Mucosa of stomach (tissue), 1 donor: ENCODE results near the gene EXD1.
A peak's percentile ranks its signal among the peaks of the same experiment; 100 is the strongest.
"Not testable (repeated sequence)": the region's sequence is repeated elsewhere in the genome, so short reads cannot be mapped to it uniquely, and the experiment has no call there.

Experiments
- H3K27me3 ChIP-seq: one replicate; pipeline ENCODE4 v1.7.0; 2013; ENCODE audit warnings: mild to moderate bottlenecking, low read length; ENCODE audit not compliant: control insufficient read depth, insufficient read depth
- H3K36me3 ChIP-seq: one replicate; pipeline ENCODE4 v1.7.0; 2013; ENCODE audit warnings: low read length; ENCODE audit not compliant: control insufficient read depth, insufficient read depth
- H3K4me1 ChIP-seq: one replicate; pipeline ENCODE4 v1.7.0; 2013; ENCODE audit warnings: mild to moderate bottlenecking, low read length; ENCODE audit not compliant: control insufficient read depth, insufficient read depth
- H3K4me3 ChIP-seq: one replicate; pipeline ENCODE4 v1.7.0; 2013; ENCODE audit warnings: low read length
- H3K9ac ChIP-seq: one replicate; pipeline ENCODE4 v1.7.0; 2013; ENCODE audit warnings: mild to moderate bottlenecking, low read length, moderate library complexity
- H3K9me3 ChIP-seq: one replicate; pipeline ENCODE4 v1.7.0; 2013; ENCODE audit warnings: mild to moderate bottlenecking, low read length, moderate library complexity; ENCODE audit not compliant: control insufficient read depth
- donor health status: Pancreatic carcinoma.

EXD1 gene

GRCh38 chr15:41230650-41231421, at the start of gene EXD1, which contains the start of gene CHP1:
Gene EXD1 (minus strand): TSS chr15:41230757. CDS start chr15:41226575, 4,182 bp downstream.
Gene CHP1 (plus strand): TSS chr15:41231268. CDS start chr15:41231383, 115 bp downstream.
- Histone ChIP-seq H3K9me3 (no peaks in the 10 kb centered on the region), H3K4me1 (peaks cover 18% of the 10 kb centered on the region), H3K27me3 (no peaks in the 10 kb centered on the region), H3K9ac (peak within 1 kb of the TSS; percentile 91), H3K36me3 (no peaks in the 10 kb centered on the region), H3K4me3 (peak within 1 kb of the TSS; percentile 60)

GRCh38 chr15:41279535-41280283, 49.2 kb upstream of the EXD1 start:
- H3K9me3 ChIP-seq, result no peaks in the 10 kb centered on the region
- H3K36me3 ChIP-seq, result peaks cover 12% of the 10 kb centered on the region
- no peaks in the 10 kb centered on the region for H3K27me3 ChIP-seq
- no peak overlapping the region for H3K4me3 ChIP-seq
- H3K4me1 ChIP-seq, result peaks cover 13% of the 10 kb centered on the region
- no peak overlapping the region for H3K9ac ChIP-seq

- Histone ChIP-seq H3K4me3 (no peak overlapping the region), H3K4me1 (peaks cover 12% of the 10 kb centered on the region), H3K9me3 (no peaks in the 10 kb centered on the region), H3K9ac (no peak overlapping the region), H3K36me3 (peaks cover 12% of the 10 kb centered on the region), H3K27me3 (no peaks in the 10 kb centered on the region)
Observed at GRCh38 chr15:41278319-41278718, 47.8 kb upstream of the EXD1 start.

- H3K4me1 ChIP-seq, result peaks cover 10% of the 10 kb centered on the region
- no peak overlapping the region for H3K4me3 ChIP-seq
- no peak overlapping the region for H3K9ac ChIP-seq
- peaks cover 12% of the 10 kb centered on the region for H3K36me3 ChIP-seq
- no peaks in the 10 kb centered on the region for H3K27me3 ChIP-seq
- no peaks in the 10 kb centered on the region for H3K9me3 ChIP-seq
Observed at GRCh38 chr15:41276831-41277230, 46.3 kb upstream of the EXD1 start.

GRCh38 chr15:41269887-41270286, 39.3 kb upstream of the EXD1 start:
- Histone ChIP-seq H3K36me3 (no peaks in the 10 kb centered on the region), H3K4me3 (no peak overlapping the region), H3K9me3 (no peaks in the 10 kb centered on the region), H3K9ac (no peak overlapping the region), H3K4me1 (no peaks in the 10 kb centered on the region), H3K27me3 (no peaks in the 10 kb centered on the region)

- no peak overlapping the region for H3K9ac ChIP-seq
- no peaks in the 10 kb centered on the region for H3K9me3 ChIP-seq
- no peaks in the 10 kb centered on the region for H3K36me3 ChIP-seq
- no peak overlapping the region for H3K4me3 ChIP-seq
- no peaks in the 10 kb centered on the region for H3K27me3 ChIP-seq
- peaks cover 18% of the 10 kb centered on the region for H3K4me1 ChIP-seq
Observed at GRCh38 chr15:41263891-41264351, 33.4 kb upstream of the EXD1 start.

GRCh38 chr15:41262571-41262970, 32.0 kb upstream of the EXD1 start:
- H3K36me3 ChIP-seq, result no peaks in the 10 kb centered on the region
- no peaks in the 10 kb centered on the region for H3K9me3 ChIP-seq
- H3K4me3 ChIP-seq, result no peak overlapping the region
- H3K4me1 ChIP-seq, result peaks cover 25% of the 10 kb centered on the region
- H3K9ac ChIP-seq, result no peak overlapping the region
- no peaks in the 10 kb centered on the region for H3K27me3 ChIP-seq

- H3K4me1 ChIP-seq, result peaks cover 37% of the 10 kb centered on the region
- not testable (repeated sequence) for H3K36me3 ChIP-seq, H3K4me3 ChIP-seq, H3K27me3 ChIP-seq, H3K9me3 ChIP-seq, H3K9ac ChIP-seq
Observed at GRCh38 chr15:41260924-41261323, 30.4 kb upstream of the EXD1 start.

GRCh38 chr15:41259546-41260189, 29.1 kb upstream of the EXD1 start:
- Histone ChIP-seq H3K36me3 (no peaks in the 10 kb centered on the region), H3K9ac (no peak overlapping the region), H3K4me3 (no peak overlapping the region)

GRCh38 chr15:41258750-41259471, 28.4 kb upstream of the EXD1 start:
- no peaks in the 10 kb centered on the region for H3K9me3 ChIP-seq
- no peaks in the 10 kb centered on the region for H3K36me3 ChIP-seq
- H3K27me3 ChIP-seq, result no peaks in the 10 kb centered on the region
- H3K4me3 ChIP-seq, result no peak overlapping the region
- H3K4me1 ChIP-seq, result peaks cover 36% of the 10 kb centered on the region
- no peak overlapping the region for H3K9ac ChIP-seq

More at GRCh38 chr15:41259546-41260189, 29.1 kb upstream of the EXD1 start:
- Histone ChIP-seq H3K27me3 (no peaks in the 10 kb centered on the region), H3K9me3 (no peaks in the 10 kb centered on the region), H3K4me1 (peaks cover 41% of the 10 kb centered on the region)

GRCh38 chr15:41256577-41257038, 26.1 kb upstream of the EXD1 start:
- no peaks in the 10 kb centered on the region for H3K9me3 ChIP-seq
- H3K36me3 ChIP-seq, result no peaks in the 10 kb centered on the region
- no peaks in the 10 kb centered on the region for H3K27me3 ChIP-seq
- peaks cover 35% of the 10 kb centered on the region for H3K4me1 ChIP-seq
- H3K4me3 ChIP-seq, result no peak overlapping the region
- H3K9ac ChIP-seq, result no peak overlapping the region
